Neuronal stem cell (in vitro differentiated cells): ENCODE data around the gene SLC16A4.

Experiments
- DNase-seq: peaks from one replicate; pipeline ENCODE4 v3.0.0-alpha.2; 2013; ENCODE audit warnings: low spot score
- H2AFZ ChIP-seq: one replicate; pipeline ENCODE4 v1.6.1; 2013; ENCODE audit warnings: mild to moderate bottlenecking, low read length, inconsistent platforms
- H2AK5ac ChIP-seq: 2 replicates; pipeline ENCODE4 v1.6.1; 2013; ENCODE audit warnings: low read depth, mild to moderate bottlenecking, inconsistent platforms, low read length, moderate library complexity, mixed read lengths
- H2BK120ac ChIP-seq: 2 replicates; pipeline ENCODE4 v1.6.1; 2013; ENCODE audit warnings: low read depth, mild to moderate bottlenecking, inconsistent platforms, low read length, moderate library complexity, mixed read lengths
- H2BK12ac ChIP-seq: one replicate; pipeline ENCODE4 v1.6.1; 2013; ENCODE audit warnings: low read length, inconsistent platforms
- H2BK15ac ChIP-seq: 2 replicates; pipeline ENCODE4 v1.6.1; 2013; ENCODE audit warnings: mild to moderate bottlenecking, low read length, inconsistent platforms, mixed read lengths
- H2BK5ac ChIP-seq: one replicate; pipeline ENCODE4 v1.6.1; 2013; ENCODE audit warnings: inconsistent platforms, mild to moderate bottlenecking, low read length, moderate library complexity
- H3K14ac ChIP-seq: one replicate; pipeline ENCODE4 v1.6.1; 2013; ENCODE audit warnings: low read length, inconsistent platforms
- H3K18ac ChIP-seq: 2 replicates; pipeline ENCODE4 v1.6.1; 2013; ENCODE audit warnings: low read length, inconsistent platforms
- H3K23ac ChIP-seq: 2 replicates; pipeline ENCODE4 v1.6.1; 2013; ENCODE audit warnings: low read depth, mild to moderate bottlenecking, mixed read lengths, low read length, inconsistent platforms; ENCODE audit not compliant: poor library complexity
- H3K27ac ChIP-seq: replicated peaks from 3 replicates; pipeline ENCODE4 v1.5.1; 2013; ENCODE audit warnings: low read length, inconsistent platforms
- H3K27me3 ChIP-seq, 3 experiments: 2 replicates each; pipeline ENCODE4 v1.6.1; 2013; ENCODE audit warnings: low read length in 3 of 3, mild to moderate bottlenecking in 2 of 3, inconsistent platforms in 1 of 3, low read depth in 1 of 3, mixed read lengths in 1 of 3, moderate library complexity in 1 of 3; ENCODE audit not compliant: control insufficient read depth in 3 of 3, insufficient read depth in 3 of 3
- H3K36me3 ChIP-seq, 2 donors: replicated peaks in 1 of 2; 2 replicates each; pipeline ENCODE4 v1.6.1; 2013; ENCODE audit warnings: low read length in 2 of 2; ENCODE audit not compliant: control insufficient read depth in 2 of 2, insufficient read depth in 2 of 2
- H3K4ac ChIP-seq: 2 replicates; pipeline ENCODE4 v1.6.1; 2013; ENCODE audit warnings: inconsistent platforms, mild to moderate bottlenecking, low read length, moderate library complexity
- H3K4me1 ChIP-seq, 2 donors: 1 replicate in 1 of 2; 2 replicates in 1 of 2; pipeline ENCODE4 v1.6.1; 2013; ENCODE audit warnings: low read length in 2 of 2, low read depth in 1 of 2; ENCODE audit not compliant: control insufficient read depth in 2 of 2, insufficient read depth in 1 of 2
- H3K4me2 ChIP-seq: one replicate; pipeline ENCODE4 v1.6.1; 2013; ENCODE audit warnings: mild to moderate bottlenecking, low read length, inconsistent platforms; ENCODE audit not compliant: insufficient read depth, poor library complexity, severe bottlenecking
- H3K4me3 ChIP-seq, 2 donors: 2 replicates each; pipeline ENCODE4 v1.5.1; 2013; ENCODE audit warnings: low read length in 2 of 2, mild to moderate bottlenecking in 2 of 2, inconsistent platforms in 1 of 2, moderate library complexity in 1 of 2
- H3K79me1 ChIP-seq: one replicate; pipeline ENCODE4 v1.6.1; 2013; ENCODE audit warnings: low read depth, mild to moderate bottlenecking, inconsistent platforms, low read length, moderate library complexity
- H3K9ac ChIP-seq: one replicate; pipeline ENCODE4 v1.6.1; 2013; ENCODE audit warnings: mild to moderate bottlenecking, low read depth, low read length, inconsistent platforms; ENCODE audit not compliant: poor library complexity
- H3K9me3 ChIP-seq, 2 donors: replicated peaks in 1 of 2; 2 replicates each; pipeline versions ENCODE3 to v1.6.1; 2013; ENCODE audit warnings: low read length in 2 of 2, mild to moderate bottlenecking in 2 of 2, inconsistent platforms in 1 of 2, low read depth in 1 of 2, mixed read lengths in 1 of 2, moderate library complexity in 1 of 2; ENCODE audit not compliant: control insufficient read depth in 2 of 2, insufficient read depth in 1 of 2
- H4K8ac ChIP-seq: one replicate; pipeline ENCODE4 v1.6.1; 2013; ENCODE audit warnings: low read depth, mild to moderate bottlenecking, inconsistent platforms, low read length, moderate library complexity
- H4K91ac ChIP-seq: one replicate; pipeline ENCODE4 v1.6.1; 2013; ENCODE audit warnings: low read length, low read depth, mild to moderate bottlenecking, inconsistent platforms; ENCODE audit not compliant: poor library complexity
- WGBS, 2 donors: extraction: QIAGEN DNeasy Blood & Tissue Kit; methylation state at CpG; one replicate each; pipeline ENCODE4 v1.1.7; 2013; ENCODE audit warnings: missing lambda C conversion rate in 2 of 2, mixed read lengths in 1 of 2; ENCODE audit not compliant: insufficient read length in 2 of 2, insufficient replicate concordance in 1 of 2; ENCODE audit errors: extremely low coverage in 2 of 2; 5-methylcytosine and 5-hydroxymethylcytosine counted together

The SLC16A4 gene

GRCh38 chr1:110380672-110381283 is 10.0 kb downstream of the SLC16A4 start:
- H3K9ac ChIP-seq: no peak overlapping the region

GRCh38 chr1:110375490-110375889 is 15.3 kb downstream of the SLC16A4 start:
- Histone ChIP-seq H3K18ac (no peak overlapping the region), H2BK120ac (no peak overlapping the region), H3K4me3 (no peak overlapping the region), H3K79me1 (no peaks in the 10 kb centered on the region), H4K91ac (no peak overlapping the region), H3K4ac (no peak overlapping the region), H3K4me1 (no peaks in the 10 kb centered on the region), H2BK5ac (no peak overlapping the region), H3K14ac (no peak overlapping the region), H2BK12ac (no peak overlapping the region), H3K27me3 (no peaks in the 10 kb centered on the region), H2AFZ (no peak overlapping the region), H3K9ac (no peak overlapping the region), H3K27ac (no peak overlapping the region), H3K9me3 (no peaks in the 10 kb centered on the region), H2AK5ac (no peak overlapping the region), H3K36me3 (peaks cover 8 to 97% of the 10 kb centered on the region in 2 donors), H3K4me2 (no peak overlapping the region), H4K8ac (no peak overlapping the region), H2BK15ac (no peak overlapping the region), H3K23ac (no peak overlapping the region)
- WGBS, 2 donors: no CpG with 5 or more reads among the region's 1 CpG
- no peak for DNase-seq

More at GRCh38 chr1:110380672-110381283, 10.0 kb downstream of the SLC16A4 start:
- Histone ChIP-seq H3K4me3 (no peak overlapping the region), H2BK120ac (no peak overlapping the region), H2BK5ac (no peak overlapping the region), H2BK15ac (no peak overlapping the region), H3K18ac (no peak overlapping the region), H3K4me1 (no peaks in the 10 kb centered on the region), H3K36me3 (peaks cover 6 to 62% of the 10 kb centered on the region in 2 donors), H4K91ac (no peak overlapping the region), H2AFZ (no peak overlapping the region), H2AK5ac (no peak overlapping the region), H3K23ac (no peak overlapping the region), H3K79me1 (no peaks in the 10 kb centered on the region), H3K4ac (no peak overlapping the region), H3K9me3 (no peaks in the 10 kb centered on the region), H2BK12ac (no peak overlapping the region), H3K27ac (no peak overlapping the region), H3K27me3 (no peaks in the 10 kb centered on the region), H4K8ac (no peak overlapping the region), H3K14ac (no peak overlapping the region), H3K4me2 (no peak overlapping the region)
- WGBS, 2 donors: no CpG with 5 or more reads among the region's 10 CpGs
- DNase-seq: no peak

DNA sequence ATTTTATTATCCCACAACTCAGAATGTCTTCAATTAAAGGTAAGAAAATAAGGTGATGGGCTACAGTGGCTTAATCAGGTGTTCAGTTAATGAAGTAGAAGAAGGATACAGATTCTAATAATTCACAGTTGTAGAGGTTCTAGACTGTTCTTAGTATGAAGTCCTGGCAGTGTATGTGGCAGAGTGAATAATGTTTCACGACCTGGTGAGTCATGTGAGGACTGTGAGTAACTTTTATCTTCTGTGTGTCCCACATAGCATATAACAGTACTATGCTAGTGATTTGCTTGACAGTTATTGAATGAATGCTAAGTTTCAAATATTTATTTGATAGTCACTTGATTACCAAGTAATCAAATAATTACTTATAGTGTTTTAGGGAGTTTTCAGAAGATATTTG is 20.0 kb downstream of the SLC16A4 start:
- WGBS, 2 donors: no CpG with 5 or more reads among the region's 1 CpG
- H4K8ac ChIP-seq: no peak overlapping the region
- no peak for DNase-seq
- no peaks in the 10 kb centered on the region for H3K27me3 ChIP-seq
- no peak overlapping the region for H2AK5ac ChIP-seq
- H2BK120ac ChIP-seq: no peak overlapping the region
- no peak overlapping the region for H4K91ac ChIP-seq
- H3K4me2 ChIP-seq: no peak overlapping the region
- no peak overlapping the region for H2BK12ac ChIP-seq
- no peaks in the 10 kb centered on the region for H3K9me3 ChIP-seq
- H3K9ac ChIP-seq: no peak overlapping the region
- no peak overlapping the region for H2AFZ ChIP-seq
- H3K23ac ChIP-seq: no peak overlapping the region
- no peak overlapping the region for H3K18ac ChIP-seq
- H2BK15ac ChIP-seq: no peak overlapping the region
- H3K4ac ChIP-seq: no peak overlapping the region
- peaks cover 2 to 95% of the 10 kb centered on the region in 2 donors for H3K36me3 ChIP-seq
- no peak overlapping the region for H3K4me3 ChIP-seq
- no peaks in the 10 kb centered on the region for H3K4me1 ChIP-seq
- H3K27ac ChIP-seq: no peak overlapping the region
- H2BK5ac ChIP-seq: no peak overlapping the region
- H3K14ac ChIP-seq: no peak overlapping the region
- no peaks in the 10 kb centered on the region for H3K79me1 ChIP-seq

DNA sequence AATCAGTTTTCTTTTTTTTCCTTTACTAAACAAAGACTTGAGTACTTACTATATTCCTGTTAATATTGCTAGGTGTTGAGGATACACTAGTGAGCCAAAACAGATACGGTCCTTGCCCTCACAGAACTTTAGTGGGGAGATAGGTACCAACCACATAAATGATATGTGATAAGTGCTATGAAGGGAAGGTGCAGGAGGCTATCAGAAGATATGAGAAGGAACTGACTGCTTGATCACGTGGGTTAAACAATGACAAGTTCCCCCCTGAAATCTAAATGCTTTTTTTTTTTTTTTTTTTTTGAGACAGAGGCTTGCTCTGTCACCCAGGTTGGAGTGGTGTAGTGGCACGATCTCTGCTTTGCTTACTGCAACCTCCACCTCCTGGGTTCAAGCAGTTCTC is 26.6 kb downstream of the SLC16A4 start:
- Histone ChIP-seq H4K8ac (no peak overlapping the region), H2AFZ (no peak overlapping the region), H2BK5ac (no peak overlapping the region), H3K79me1 (no peaks in the 10 kb centered on the region), H3K18ac (no peak overlapping the region), H3K9me3 (peaks cover 0 to 3% of the 10 kb centered on the region in 2 donors), H4K91ac (no peak overlapping the region), H2BK12ac (no peak overlapping the region), H3K27me3 (no peaks in the 10 kb centered on the region), H3K4ac (no peak overlapping the region), H3K4me2 (no peak overlapping the region), H3K36me3 (peaks cover 6 to 92% of the 10 kb centered on the region in 2 donors), H2AK5ac (no peak overlapping the region), H3K4me1 (no peaks in the 10 kb centered on the region), H2BK15ac (no peak overlapping the region), H3K9ac (no peak overlapping the region), H3K23ac (no peak overlapping the region), H2BK120ac (no peak overlapping the region), H3K14ac (no peak overlapping the region), H3K4me3 (no peak overlapping the region), H3K27ac (no peak overlapping the region)
- DNase-seq: no peak
- WGBS, 2 donors: no CpG with 5 or more reads among the region's 3 CpGs
